B cell (primary cell): ENCODE results near the gene IBA57.

Experiments used
- EZH2 ChIP-seq: IDR thresholded peaks from 2 replicates; pipeline ENCODE4 v1.6.1; 2012; ENCODE audit warnings: borderline replicate concordance, low read depth, mild to moderate bottlenecking, moderate library complexity, low read length; ENCODE audit not compliant: insufficient read depth, poor library complexity, severe bottlenecking
- TF ChIP-seq, protein P1 (sequence below): fragments of 200-600 bp; IDR thresholded peaks from one replicate; pipeline ENCODE4 v1.8.0; 2022; ENCODE audit warnings: antibody characterized with exemption, mild to moderate bottlenecking

DNA sequence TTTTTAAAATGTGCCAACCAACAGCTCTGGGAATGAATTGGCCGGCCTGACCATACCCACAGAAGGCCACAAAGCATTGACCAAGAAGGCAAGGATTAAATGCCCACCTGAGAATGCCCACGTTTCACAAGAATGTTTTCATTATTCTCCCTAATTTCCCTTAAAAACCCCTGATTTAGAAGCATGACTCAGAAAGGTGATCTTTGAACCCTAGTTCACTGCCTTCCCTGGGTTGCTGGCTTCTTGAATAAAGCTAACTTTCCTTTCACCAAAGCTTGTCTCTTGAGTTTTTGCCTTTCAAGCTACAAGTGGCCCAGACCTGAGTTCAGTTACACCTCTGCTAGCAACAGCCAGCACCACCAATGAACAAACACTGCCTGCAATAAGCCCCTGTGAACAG is 42.1 kb upstream of the IBA57 start:
- TF ChIP-seq, protein P1, sequence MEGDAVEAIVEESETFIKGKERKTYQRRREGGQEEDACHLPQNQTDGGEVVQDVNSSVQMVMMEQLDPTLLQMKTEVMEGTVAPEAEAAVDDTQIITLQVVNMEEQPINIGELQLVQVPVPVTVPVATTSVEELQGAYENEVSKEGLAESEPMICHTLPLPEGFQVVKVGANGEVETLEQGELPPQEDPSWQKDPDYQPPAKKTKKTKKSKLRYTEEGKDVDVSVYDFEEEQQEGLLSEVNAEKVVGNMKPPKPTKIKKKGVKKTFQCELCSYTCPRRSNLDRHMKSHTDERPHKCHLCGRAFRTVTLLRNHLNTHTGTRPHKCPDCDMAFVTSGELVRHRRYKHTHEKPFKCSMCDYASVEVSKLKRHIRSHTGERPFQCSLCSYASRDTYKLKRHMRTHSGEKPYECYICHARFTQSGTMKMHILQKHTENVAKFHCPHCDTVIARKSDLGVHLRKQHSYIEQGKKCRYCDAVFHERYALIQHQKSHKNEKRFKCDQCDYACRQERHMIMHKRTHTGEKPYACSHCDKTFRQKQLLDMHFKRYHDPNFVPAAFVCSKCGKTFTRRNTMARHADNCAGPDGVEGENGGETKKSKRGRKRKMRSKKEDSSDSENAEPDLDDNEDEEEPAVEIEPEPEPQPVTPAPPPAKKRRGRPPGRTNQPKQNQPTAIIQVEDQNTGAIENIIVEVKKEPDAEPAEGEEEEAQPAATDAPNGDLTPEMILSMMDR = no peak
- no peak for TF ChIP-seq EZH2
